ENCODE results near the gene STRN.
"Not testable (repeated sequence)": the region's sequence is repeated elsewhere in the genome, so short reads cannot be mapped to it uniquely, and the experiment has no call there.

The STRN gene

DNA sequence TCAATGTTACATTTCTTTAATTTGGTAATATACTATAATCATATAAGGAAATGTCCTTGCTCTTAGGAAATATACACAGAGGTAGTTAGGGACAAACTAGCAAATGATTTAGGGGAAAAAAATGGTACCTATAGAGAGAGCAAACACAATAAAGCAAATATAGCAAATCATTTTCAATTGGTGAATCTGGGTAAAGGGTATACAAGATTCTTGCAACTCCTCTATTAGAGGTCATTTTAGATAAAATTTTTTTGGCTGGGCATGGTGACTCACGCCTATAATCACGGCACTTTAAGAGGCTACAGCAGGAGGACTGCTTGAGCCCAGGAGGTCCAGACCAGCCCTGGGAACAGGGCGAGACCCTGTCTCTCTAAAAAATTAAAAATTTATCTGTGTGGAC, 44.4 kb downstream of the STRN start:
- Histone ChIP-seq H3K27ac (ENCODE audit: low read depth, low read length) (no peak overlapping the region), H3K9ac (ENCODE audit: low read length) (no peak overlapping the region), H3K27me3 (ENCODE audit: control insufficient read depth, insufficient read depth, low read length) (no peaks in the 10 kb centered on the region), H3K4me1 (ENCODE audit: control insufficient read depth, insufficient read depth, low read length) (no peaks in the 10 kb centered on the region), H3K4me3 (ENCODE audit: low read length) (no peak overlapping the region), H3K36me3 (ENCODE audit: control insufficient read depth, insufficient read depth, low read length) (no peaks in the 10 kb centered on the region)

DNA sequence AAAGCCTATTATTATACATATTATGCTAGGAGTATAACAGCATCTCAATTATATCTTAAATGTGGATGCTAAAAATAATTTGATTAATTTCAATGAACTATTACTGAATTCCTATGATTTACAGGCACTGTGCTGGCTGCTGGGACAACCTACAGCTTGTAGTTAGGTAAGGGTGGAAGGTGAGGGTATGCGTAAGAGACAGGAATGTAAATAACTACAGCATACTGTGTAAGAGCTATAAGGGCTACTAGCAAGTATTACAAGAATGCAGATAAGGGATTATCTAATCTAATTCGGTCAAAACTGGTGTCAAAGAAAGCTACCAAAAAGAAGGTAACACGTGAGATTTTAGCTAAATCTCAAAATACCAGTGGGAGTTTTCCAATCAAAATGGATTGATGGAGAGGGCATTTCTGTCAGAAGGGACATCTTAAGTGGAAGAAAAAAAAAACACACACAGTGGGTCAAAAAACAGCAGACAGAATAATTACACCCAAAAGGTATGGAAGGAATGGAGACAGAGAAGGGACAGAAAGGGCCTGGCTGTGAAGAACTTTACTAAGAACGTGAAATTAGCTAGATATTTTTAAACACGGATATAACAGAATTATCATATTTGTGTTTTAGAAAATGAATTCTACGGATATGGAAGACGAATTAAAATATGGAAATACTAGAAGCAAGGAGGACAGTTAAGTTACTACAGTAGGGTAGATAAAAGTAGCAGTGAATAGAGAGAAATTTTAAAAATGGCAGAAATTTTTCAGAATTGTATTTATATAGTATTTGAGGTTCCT, 47.1 kb downstream of the STRN start:
- Histone ChIP-seq H3K27ac (ENCODE audit: low read depth, low read length) (no peak overlapping the region), H3K36me3 (ENCODE audit: control insufficient read depth, insufficient read depth, low read length) (no peaks in the 10 kb centered on the region), H3K4me1 (ENCODE audit: control insufficient read depth, insufficient read depth, low read length) (no peaks in the 10 kb centered on the region), H3K27me3 (ENCODE audit: control insufficient read depth, insufficient read depth, low read length) (no peaks in the 10 kb centered on the region), H3K4me3 (ENCODE audit: low read length) (no peak overlapping the region), H3K9ac (ENCODE audit: low read length) (no peak overlapping the region)

DNA sequence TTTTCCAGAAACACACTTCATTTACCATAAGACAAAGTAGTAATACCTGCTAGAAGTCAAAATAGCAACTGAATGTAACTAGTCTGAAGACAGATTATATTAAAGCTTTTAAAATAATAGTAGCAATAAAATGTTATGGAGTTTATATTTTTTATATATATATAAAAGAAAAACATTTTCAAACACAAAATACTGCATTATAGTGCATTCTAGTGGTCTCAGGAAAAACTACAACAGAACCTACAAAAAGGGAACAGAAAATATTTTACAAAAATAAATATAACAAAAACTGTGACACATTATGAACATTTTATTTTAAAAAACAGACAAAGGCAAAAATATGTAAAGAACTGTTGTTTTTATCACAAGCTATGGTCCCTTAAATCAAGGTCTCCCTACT, 48.0 kb downstream of the STRN start:
- H3K36me3 ChIP-seq (ENCODE audit: control insufficient read depth, insufficient read depth, low read length), result no peaks in the 10 kb centered on the region
- H3K4me3 ChIP-seq (ENCODE audit: low read length), result no peak overlapping the region
- no peaks in the 10 kb centered on the region for H3K4me1 ChIP-seq (ENCODE audit: control insufficient read depth, insufficient read depth, low read length)
- no peak overlapping the region for H3K27ac ChIP-seq (ENCODE audit: low read depth, low read length)
- H3K9ac ChIP-seq (ENCODE audit: low read length), result no peak overlapping the region
- H3K27me3 ChIP-seq (ENCODE audit: control insufficient read depth, insufficient read depth, low read length), result no peaks in the 10 kb centered on the region

DNA sequence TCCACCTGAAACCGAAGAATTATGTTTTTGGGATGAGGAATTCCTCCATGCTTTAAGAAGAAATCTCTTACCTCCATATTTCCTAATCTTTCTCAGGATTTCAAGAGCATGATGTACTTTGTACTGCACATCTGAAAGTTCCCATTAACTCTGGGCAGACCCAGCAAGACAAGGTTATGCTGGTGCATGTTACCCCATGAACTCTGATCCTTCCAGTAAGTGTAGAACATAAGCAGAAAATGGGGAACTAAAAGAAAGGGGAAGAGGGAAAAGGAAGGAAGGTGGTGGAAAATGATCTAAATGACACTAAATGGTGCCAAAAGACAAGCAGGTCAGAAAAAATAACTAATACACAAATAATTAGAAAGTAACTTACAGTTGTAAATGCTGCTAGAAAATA, 50.7 kb downstream of the STRN start:
- Histone ChIP-seq H3K27me3 (ENCODE audit: control insufficient read depth, insufficient read depth, low read length) (no peaks in the 10 kb centered on the region), H3K9ac (ENCODE audit: low read length) (no peak overlapping the region), H3K4me1 (ENCODE audit: control insufficient read depth, insufficient read depth, low read length) (no peaks in the 10 kb centered on the region), H3K36me3 (ENCODE audit: control insufficient read depth, insufficient read depth, low read length) (no peaks in the 10 kb centered on the region), H3K4me3 (ENCODE audit: low read length) (no peak overlapping the region), H3K27ac (ENCODE audit: low read depth, low read length) (no peak overlapping the region)

DNA sequence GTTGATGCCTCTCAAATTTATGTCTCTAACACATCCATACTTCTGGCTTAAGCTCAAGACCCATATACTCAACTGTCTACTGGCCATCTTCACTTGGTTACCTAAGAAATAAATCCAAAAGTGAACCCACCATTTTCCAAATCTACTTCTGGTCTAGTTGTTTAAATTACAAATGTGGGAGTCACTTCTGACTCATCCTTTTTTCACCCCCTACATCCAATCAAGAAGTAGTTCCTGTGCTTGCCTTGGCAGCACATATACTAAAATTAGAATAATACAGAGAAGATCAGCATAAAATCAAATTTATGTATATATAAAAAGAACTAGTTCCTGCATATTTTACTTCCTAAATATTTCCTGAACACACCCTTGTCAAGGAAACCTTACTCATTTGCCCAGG, 53.6 kb downstream of the STRN start:
- no peaks in the 10 kb centered on the region for H3K4me1 ChIP-seq (ENCODE audit: control insufficient read depth, insufficient read depth, low read length)
- no peaks in the 10 kb centered on the region for H3K36me3 ChIP-seq (ENCODE audit: control insufficient read depth, insufficient read depth, low read length)
- no peak overlapping the region for H3K9ac ChIP-seq (ENCODE audit: low read length)
- no peak overlapping the region for H3K27ac ChIP-seq (ENCODE audit: low read depth, low read length)
- no peaks in the 10 kb centered on the region for H3K27me3 ChIP-seq (ENCODE audit: control insufficient read depth, insufficient read depth, low read length)
- H3K4me3 ChIP-seq (ENCODE audit: low read length), result no peak overlapping the region

DNA sequence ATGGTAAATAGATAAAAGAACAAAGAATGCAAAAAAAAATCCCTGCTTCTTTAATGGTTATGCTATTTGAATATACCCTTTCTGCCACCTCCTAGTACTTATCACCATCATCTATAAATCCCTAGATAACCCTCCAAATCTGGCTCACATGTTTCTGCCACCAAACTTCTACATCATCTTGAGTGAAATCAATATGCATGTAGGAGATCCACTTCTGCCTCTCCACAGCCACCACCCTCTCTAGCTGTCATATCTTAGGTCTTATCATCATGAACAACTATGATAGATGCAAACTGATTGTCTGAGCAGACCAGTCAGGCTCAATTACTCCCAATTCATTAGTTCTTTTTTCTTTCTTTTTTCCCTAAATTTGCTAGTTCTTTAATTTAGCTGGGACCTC, 55.3 kb downstream of the STRN start:
- no peak overlapping the region for H3K9ac ChIP-seq (ENCODE audit: low read length)
- H3K4me1 ChIP-seq (ENCODE audit: control insufficient read depth, insufficient read depth, low read length), result no peaks in the 10 kb centered on the region
- no peak overlapping the region for H3K4me3 ChIP-seq (ENCODE audit: low read length)
- no peaks in the 10 kb centered on the region for H3K36me3 ChIP-seq (ENCODE audit: control insufficient read depth, insufficient read depth, low read length)
- H3K27ac ChIP-seq (ENCODE audit: low read depth, low read length), result no peak overlapping the region
- no peaks in the 10 kb centered on the region for H3K27me3 ChIP-seq (ENCODE audit: control insufficient read depth, insufficient read depth, low read length)

DNA sequence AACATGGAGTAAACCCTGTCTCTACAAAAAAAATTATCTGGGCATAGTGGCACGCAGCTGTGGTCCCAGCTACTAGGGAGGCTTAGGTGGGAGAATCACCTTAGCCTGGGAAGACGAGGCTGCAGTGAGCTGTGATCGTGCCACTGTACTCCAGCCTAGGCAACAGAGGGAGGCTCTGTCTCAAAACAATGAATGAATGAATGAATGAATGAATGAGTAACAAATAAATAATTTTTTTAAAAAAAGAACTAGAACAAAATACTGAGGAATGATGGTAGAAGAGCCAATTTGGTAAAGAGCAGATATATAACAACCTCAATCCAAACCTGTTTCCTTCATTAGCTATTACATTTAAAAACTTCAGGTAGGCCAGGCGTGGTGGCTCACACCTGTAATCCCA, 60.1 kb downstream of the STRN start:
- no peaks in the 10 kb centered on the region for H3K36me3 ChIP-seq (ENCODE audit: control insufficient read depth, insufficient read depth, low read length)
- no peak overlapping the region for H3K27ac ChIP-seq (ENCODE audit: low read depth, low read length)
- no peaks in the 10 kb centered on the region for H3K4me1 ChIP-seq (ENCODE audit: control insufficient read depth, insufficient read depth, low read length)

DNA sequence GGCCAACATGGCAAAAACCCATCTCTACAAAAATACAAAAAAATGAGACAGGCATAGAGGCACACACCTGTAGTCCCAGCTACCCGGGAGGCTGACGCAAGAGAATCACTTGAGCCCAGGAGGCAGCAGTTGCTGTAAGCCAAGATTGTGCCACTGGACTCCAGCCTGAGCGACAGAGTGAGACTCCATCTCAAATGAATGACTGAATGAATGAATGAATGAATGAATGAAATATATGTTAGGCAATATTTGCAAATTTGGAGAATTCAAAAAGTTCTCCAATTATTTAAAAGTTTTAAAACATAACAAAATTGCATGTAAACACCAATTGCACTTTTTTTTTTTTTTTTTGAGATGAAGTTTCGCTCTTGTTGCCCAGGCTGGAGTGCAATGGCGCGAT, 61.7 kb downstream of the STRN start:
- no peak overlapping the region for H3K27ac ChIP-seq (ENCODE audit: low read depth, low read length)
- no peak overlapping the region for H3K9ac ChIP-seq (ENCODE audit: low read length)
- no peak overlapping the region for H3K4me3 ChIP-seq (ENCODE audit: low read length)
- no peaks in the 10 kb centered on the region for H3K27me3 ChIP-seq (ENCODE audit: control insufficient read depth, insufficient read depth, low read length)
- H3K36me3 ChIP-seq (ENCODE audit: control insufficient read depth, insufficient read depth, low read length), result no peaks in the 10 kb centered on the region
- H3K4me1 ChIP-seq (ENCODE audit: control insufficient read depth, insufficient read depth, low read length), result no peaks in the 10 kb centered on the region

More for the DNA sequence above, 60.1 kb downstream of the STRN start:
- H3K4me3 ChIP-seq (ENCODE audit: low read length), result no peak overlapping the region
- no peaks in the 10 kb centered on the region for H3K27me3 ChIP-seq (ENCODE audit: control insufficient read depth, insufficient read depth, low read length)
- H3K9ac ChIP-seq (ENCODE audit: low read length), result no peak overlapping the region

DNA sequence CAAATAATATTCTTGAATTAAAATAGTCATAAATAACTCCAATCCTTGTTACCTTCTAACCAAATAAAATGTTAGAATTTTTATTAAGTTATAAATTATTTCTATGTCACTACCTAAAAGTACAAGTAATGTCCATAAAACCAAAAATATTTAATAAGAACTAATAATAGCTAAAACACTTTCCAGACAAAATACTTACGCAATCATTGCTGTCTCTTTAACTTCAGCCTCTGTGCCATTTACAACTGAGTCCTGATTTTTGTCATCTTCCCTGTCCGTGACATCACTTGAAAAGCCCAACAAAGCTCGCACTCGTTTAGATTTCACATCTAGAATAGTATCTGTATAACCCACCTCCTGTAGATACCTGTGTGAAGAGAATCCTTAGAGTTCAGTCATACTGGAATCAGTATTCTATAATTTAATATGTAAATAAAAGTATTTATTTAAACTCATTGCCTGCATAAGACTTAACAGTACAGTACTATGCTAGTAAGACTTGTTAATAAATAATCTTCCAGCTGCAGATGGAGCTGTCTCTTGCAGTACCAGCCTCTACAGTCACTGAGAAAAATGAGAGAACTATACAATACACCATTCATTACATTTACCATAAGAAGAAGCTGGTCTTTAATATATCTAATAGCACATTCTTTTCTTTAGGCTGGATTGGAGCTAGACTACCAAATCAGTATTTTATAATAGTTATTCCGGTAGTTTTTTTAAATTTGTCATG, 63.8 kb downstream of the STRN start:
- Histone ChIP-seq H3K9ac (ENCODE audit: low read length) (no peak overlapping the region), H3K27ac (ENCODE audit: low read depth, low read length) (no peak overlapping the region), H3K27me3 (ENCODE audit: control insufficient read depth, insufficient read depth, low read length) (no peaks in the 10 kb centered on the region), H3K36me3 (ENCODE audit: control insufficient read depth, insufficient read depth, low read length) (no peaks in the 10 kb centered on the region), H3K4me1 (ENCODE audit: control insufficient read depth, insufficient read depth, low read length) (no peaks in the 10 kb centered on the region), H3K4me3 (ENCODE audit: low read length) (no peak overlapping the region)

DNA sequence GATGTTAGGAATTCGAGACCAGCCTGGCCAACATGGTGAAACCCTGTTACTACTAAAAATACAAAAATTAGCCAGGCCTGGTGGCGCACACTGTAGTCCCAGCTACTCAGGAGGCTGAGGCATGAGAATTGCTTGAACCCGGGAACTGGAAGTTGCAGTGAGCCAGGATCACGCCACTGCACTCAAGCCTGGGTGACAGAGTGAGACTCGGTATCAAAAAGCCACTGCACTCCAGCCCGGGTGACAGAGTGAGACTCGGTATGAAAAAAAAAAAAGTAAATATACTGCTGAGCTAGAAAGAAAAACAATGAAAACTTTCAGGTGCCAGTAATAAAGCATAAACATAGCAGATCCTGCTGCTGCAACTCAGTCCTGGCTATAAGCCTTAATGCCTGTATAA, 73.5 kb downstream of the STRN start:
- Histone ChIP-seq H3K27ac (ENCODE audit: low read depth, low read length) (no peak overlapping the region), H3K9ac (ENCODE audit: low read length) (no peak overlapping the region), H3K4me1 (ENCODE audit: control insufficient read depth, insufficient read depth, low read length) (no peaks in the 10 kb centered on the region), H3K4me3 (ENCODE audit: low read length) (no peak overlapping the region), H3K36me3 (ENCODE audit: control insufficient read depth, insufficient read depth, low read length) (no peaks in the 10 kb centered on the region), H3K27me3 (ENCODE audit: control insufficient read depth, insufficient read depth, low read length) (no peaks in the 10 kb centered on the region)

DNA sequence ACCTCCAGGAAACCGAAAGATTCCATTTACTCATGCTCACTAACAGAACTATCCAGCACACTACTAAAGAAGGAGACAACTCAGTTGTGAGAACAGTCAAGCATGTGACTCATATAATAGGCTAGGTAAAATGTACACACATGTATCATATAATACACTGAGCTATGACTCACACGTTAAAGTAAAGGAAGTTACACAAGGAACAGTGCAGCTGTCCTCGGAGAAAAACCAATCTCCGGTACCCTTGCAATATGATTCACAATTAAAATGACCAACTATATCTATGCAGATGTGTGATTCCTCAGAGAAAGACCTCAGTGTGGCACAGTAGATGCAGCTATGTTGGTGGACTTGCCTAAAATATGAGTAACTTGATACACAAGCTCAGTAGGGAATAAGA, 76.5 kb downstream of the STRN start:
- Histone ChIP-seq H3K27ac (ENCODE audit: low read depth, low read length) (no peak overlapping the region), H3K36me3 (ENCODE audit: control insufficient read depth, insufficient read depth, low read length) (no peaks in the 10 kb centered on the region)

DNA sequence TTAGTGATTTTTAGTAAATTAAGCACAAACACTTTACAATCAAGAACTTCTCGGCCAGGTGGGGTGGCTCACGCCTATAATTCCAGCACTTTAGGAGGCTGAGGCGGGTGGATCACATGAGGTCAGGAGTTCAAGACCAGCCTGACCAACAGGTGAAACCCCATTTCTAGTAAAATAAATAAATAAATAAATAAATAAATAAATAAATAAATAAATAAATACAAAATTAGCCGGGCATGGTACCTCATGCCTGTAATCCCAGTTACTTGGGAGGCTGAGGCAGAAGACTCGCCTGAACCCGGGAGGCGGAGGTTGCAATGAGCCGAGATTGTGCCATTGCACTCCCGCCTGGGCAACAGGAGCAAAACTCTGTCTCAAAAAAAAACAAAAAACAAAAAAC, 79.2 kb downstream of the STRN start:
- H3K9ac ChIP-seq (ENCODE audit: low read length); H3K36me3 ChIP-seq (ENCODE audit: control insufficient read depth, insufficient read depth, low read length); H3K4me1 ChIP-seq (ENCODE audit: control insufficient read depth, insufficient read depth, low read length); H3K27ac ChIP-seq (ENCODE audit: low read depth, low read length); H3K27me3 ChIP-seq (ENCODE audit: control insufficient read depth, insufficient read depth, low read length); H3K4me3 ChIP-seq (ENCODE audit: low read length): not testable (repeated sequence)

More for the DNA sequence above, 76.5 kb downstream of the STRN start:
- H3K9ac ChIP-seq (ENCODE audit: low read length), result no peak overlapping the region
- H3K4me3 ChIP-seq (ENCODE audit: low read length), result no peak overlapping the region
- H3K27me3 ChIP-seq (ENCODE audit: control insufficient read depth, insufficient read depth, low read length), result no peaks in the 10 kb centered on the region
- H3K4me1 ChIP-seq (ENCODE audit: control insufficient read depth, insufficient read depth, low read length), result no peaks in the 10 kb centered on the region

DNA sequence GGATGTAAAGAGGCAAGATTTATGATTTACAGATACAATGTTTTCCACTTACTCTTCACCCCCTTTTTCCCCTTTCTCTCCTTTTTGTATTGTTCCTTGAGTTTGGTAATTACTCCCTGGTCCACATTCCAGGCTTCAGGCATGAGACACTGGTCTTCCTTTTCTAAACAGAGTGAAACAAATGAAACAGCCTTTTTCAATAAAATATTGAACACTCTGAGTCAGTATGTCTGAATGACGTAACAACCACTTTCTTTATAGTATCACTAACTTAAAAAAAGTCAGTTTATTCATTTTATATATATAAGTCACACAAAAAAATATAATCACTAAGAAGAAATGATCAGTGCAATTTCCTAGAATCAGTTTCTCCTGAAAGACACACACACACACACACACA, 79.7 kb downstream of the STRN start:
- H3K4me3 ChIP-seq (ENCODE audit: low read length), result no peak overlapping the region
- H3K27me3 ChIP-seq (ENCODE audit: control insufficient read depth, insufficient read depth, low read length), result no peaks in the 10 kb centered on the region
- H3K36me3 ChIP-seq (ENCODE audit: control insufficient read depth, insufficient read depth, low read length), result no peaks in the 10 kb centered on the region
- H3K4me1 ChIP-seq (ENCODE audit: control insufficient read depth, insufficient read depth, low read length), result no peaks in the 10 kb centered on the region
- no peak overlapping the region for H3K27ac ChIP-seq (ENCODE audit: low read depth, low read length)
- no peak overlapping the region for H3K9ac ChIP-seq (ENCODE audit: low read length)
